Mucosa of rectum (tissue), 2 donors: ENCODE data around the gene ARHGAP15.

Experiments used
- H3K27ac ChIP-seq, 2 donors: one replicate each; pipeline ENCODE4 v1.7.0; 2013; ENCODE audit warnings: inconsistent platforms in 2 of 2, low read depth in 2 of 2, low read length in 2 of 2
- H3K27me3 ChIP-seq, 2 donors: one replicate each; pipeline ENCODE4 v1.7.0; 2013; ENCODE audit warnings: low read length in 2 of 2; ENCODE audit not compliant: control insufficient read depth in 2 of 2, insufficient read depth in 2 of 2
- H3K36me3 ChIP-seq, 2 donors: one replicate each; pipeline ENCODE4 v1.7.0; 2013; ENCODE audit warnings: low read length in 2 of 2; ENCODE audit not compliant: control insufficient read depth in 2 of 2, insufficient read depth in 2 of 2
- H3K4me1 ChIP-seq, 2 donors: one replicate each; pipeline ENCODE4 v1.7.0; 2013; ENCODE audit warnings: low read length in 2 of 2, mild to moderate bottlenecking in 1 of 2; ENCODE audit not compliant: control insufficient read depth in 2 of 2, insufficient read depth in 2 of 2
- H3K4me3 ChIP-seq, 2 donors: one replicate each; pipeline ENCODE4 v1.7.0; 2013; ENCODE audit warnings: low read length in 2 of 2
- H3K9ac ChIP-seq, 2 donors: one replicate each; pipeline ENCODE4 v1.7.0; 2013; ENCODE audit warnings: low read length in 2 of 2, low read depth in 1 of 2, mild to moderate bottlenecking in 1 of 2
- H3K9me3 ChIP-seq, 2 donors: one replicate each; pipeline ENCODE4 v1.7.0; 2013; ENCODE audit warnings: low read length in 2 of 2; ENCODE audit not compliant: control insufficient read depth in 2 of 2
- donor health status: healthy.
- donor health status: Normal muscosa, but diverticular disease.

ARHGAP15 gene

GRCh38 chr2:143545059-143545948 lies 416.1 kb downstream of the ARHGAP15 start:
- Histone ChIP-seq H3K36me3 (no peaks in the 10 kb centered on the region), H3K4me1 (no peaks in the 10 kb centered on the region), H3K9ac (no peak overlapping the region), H3K9me3 (no peaks in the 10 kb centered on the region), H3K27ac (no peak overlapping the region), H3K27me3 (no peaks in the 10 kb centered on the region), H3K4me3 (no peak overlapping the region)

- Histone ChIP-seq H3K27me3 (no peaks in the 10 kb centered on the region), H3K36me3 (no peaks in the 10 kb centered on the region), H3K4me1 (no peaks in the 10 kb centered on the region), H3K27ac (no peak overlapping the region), H3K4me3 (no peak overlapping the region), H3K9me3 (no peaks in the 10 kb centered on the region), H3K9ac (no peak overlapping the region)
Observed at GRCh38 chr2:143545949-143546255, 416.7 kb downstream of the ARHGAP15 start.

GRCh38 chr2:143548032-143548431 lies 418.8 kb downstream of the ARHGAP15 start:
- no peak overlapping the region for H3K27ac ChIP-seq
- H3K36me3 ChIP-seq: no peaks in the 10 kb centered on the region
- no peaks in the 10 kb centered on the region for H3K4me1 ChIP-seq
- H3K4me3 ChIP-seq: no peak overlapping the region
- H3K9me3 ChIP-seq: no peaks in the 10 kb centered on the region
- no peak overlapping the region for H3K9ac ChIP-seq
- no peaks in the 10 kb centered on the region for H3K27me3 ChIP-seq

- Histone ChIP-seq H3K9me3 (no peaks in the 10 kb centered on the region), H3K4me1 (no peaks in the 10 kb centered on the region), H3K36me3 (no peaks in the 10 kb centered on the region), H3K9ac (no peak overlapping the region), H3K27ac (no peak overlapping the region), H3K4me3 (no peak overlapping the region), H3K27me3 (no peaks in the 10 kb centered on the region)
Observed at GRCh38 chr2:143550500-143550899, 421.3 kb downstream of the ARHGAP15 start.

GRCh38 chr2:143551971-143552650 lies 422.9 kb downstream of the ARHGAP15 start:
- Histone ChIP-seq H3K36me3 (no peaks in the 10 kb centered on the region), H3K27me3 (no peaks in the 10 kb centered on the region), H3K4me1 (no peaks in the 10 kb centered on the region), H3K27ac (no peak overlapping the region), H3K9ac (no peak overlapping the region), H3K4me3 (no peak overlapping the region), H3K9me3 (no peaks in the 10 kb centered on the region)

GRCh38 chr2:143553261-143553660 lies 424.0 kb downstream of the ARHGAP15 start:
- Histone ChIP-seq H3K4me3 (no peak overlapping the region), H3K9me3 (no peaks in the 10 kb centered on the region), H3K9ac (no peak overlapping the region), H3K27ac (no peak overlapping the region), H3K4me1 (no peaks in the 10 kb centered on the region), H3K27me3 (no peaks in the 10 kb centered on the region), H3K36me3 (no peaks in the 10 kb centered on the region)

- Histone ChIP-seq H3K9ac (no peak overlapping the region), H3K27me3 (no peaks in the 10 kb centered on the region), H3K4me3 (no peak overlapping the region), H3K9me3 (no peaks in the 10 kb centered on the region), H3K4me1 (no peaks in the 10 kb centered on the region), H3K36me3 (no peaks in the 10 kb centered on the region), H3K27ac (no peak overlapping the region)
Observed at GRCh38 chr2:143558665-143559064, 429.4 kb downstream of the ARHGAP15 start.

GRCh38 chr2:143559147-143559546 lies 429.9 kb downstream of the ARHGAP15 start:
- no peak overlapping the region for H3K4me3 ChIP-seq
- H3K9ac ChIP-seq: no peak overlapping the region
- H3K9me3 ChIP-seq: no peaks in the 10 kb centered on the region
- no peaks in the 10 kb centered on the region for H3K27me3 ChIP-seq
- H3K4me1 ChIP-seq: no peaks in the 10 kb centered on the region
- H3K36me3 ChIP-seq: no peaks in the 10 kb centered on the region
- no peak overlapping the region for H3K27ac ChIP-seq

GRCh38 chr2:143560724-143561123 lies 431.5 kb downstream of the ARHGAP15 start:
- H3K27me3 ChIP-seq: no peaks in the 10 kb centered on the region
- no peaks in the 10 kb centered on the region for H3K36me3 ChIP-seq
- no peak overlapping the region for H3K9ac ChIP-seq
- H3K4me1 ChIP-seq: no peaks in the 10 kb centered on the region
- H3K27ac ChIP-seq: no peak overlapping the region
- no peaks in the 10 kb centered on the region for H3K9me3 ChIP-seq
- no peak overlapping the region for H3K4me3 ChIP-seq

GRCh38 chr2:143564419-143564818 lies 435.2 kb downstream of the ARHGAP15 start:
- Histone ChIP-seq H3K9me3 (no peaks in the 10 kb centered on the region), H3K36me3 (no peaks in the 10 kb centered on the region), H3K4me3 (no peak overlapping the region), H3K9ac (no peak overlapping the region), H3K4me1 (no peaks in the 10 kb centered on the region), H3K27me3 (no peaks in the 10 kb centered on the region), H3K27ac (no peak overlapping the region)
